Calu3 (cell line): ENCODE measurements around the gene GALNT17. TPM values are rescaled to one million over a fixed set of nuclear protein-coding genes. Genes with fewer than 3 reads are reported as not detected.

ENCODE experiments used
- BruUV-seq: library from RNA; stranded (reverse); fragments of 400-500 nt; replicated peaks from 2 replicates; lab custom pipeline; 2021; lab: Mats Ljungman, UMichigan
- CTCF ChIA-PET: fragments of 300-600 bp; sonication (Branson Sonifier 250); formaldehyde crosslinking; loops from one replicate; lab custom pipeline; 2022; ENCODE audit warnings: antibody characterized with exemption; lab: Charles Lee
- DNase-seq: peaks from one replicate; pipeline ENCODE4 v3.0.0; 2022
- H3K27ac Mint-ChIP-seq: one replicate; pipeline ENCODE4 v1.8.0; 2022; ENCODE audit warnings: mixed read lengths; ENCODE audit not compliant: unreplicated experiment
- H3K27me3 Mint-ChIP-seq: one replicate; pipeline ENCODE4 v1.8.0; 2022; ENCODE audit warnings: mixed read lengths; ENCODE audit not compliant: unreplicated experiment
- H3K36me3 Mint-ChIP-seq: one replicate; pipeline ENCODE4 v1.8.0; 2022; ENCODE audit warnings: mild to moderate bottlenecking, moderate library complexity, mixed read lengths; ENCODE audit not compliant: insufficient read depth, unreplicated experiment
- H3K4me1 Mint-ChIP-seq: one replicate; pipeline ENCODE4 v1.8.0; 2022; ENCODE audit warnings: mild to moderate bottlenecking, low read depth, mixed read lengths; ENCODE audit not compliant: unreplicated experiment
- H3K4me3 Mint-ChIP-seq: one replicate; pipeline ENCODE4 v1.8.0; 2022; ENCODE audit warnings: mild to moderate bottlenecking, low read depth, moderate library complexity, mixed read lengths; ENCODE audit not compliant: unreplicated experiment
- H3K9me3 Mint-ChIP-seq: one replicate; pipeline ENCODE4 v1.8.0; 2022; ENCODE audit warnings: low read depth, mixed read lengths; ENCODE audit not compliant: unreplicated experiment
- intact Hi-C: fragments of 100-400 bp; cut with micrococcal nuclease; formaldehyde crosslinking; loops from one replicate; pipeline ENCODE4 v1.10.0; 2022; ENCODE audit not compliant: unreplicated experiment
- total RNA-seq: library from RNA; stranded (reverse); gene quantifications from 2 replicates; pipeline ENCODE4 v1.2.3, GENCODE V29; 2022
- TF ChIP-seq, protein P1 (sequence below): fragments of 200-600 bp; IDR thresholded peaks from one replicate; pipeline ENCODE4 v1.8.0; 2022; ENCODE audit warnings: antibody characterized with exemption; ENCODE audit not compliant: unreplicated experiment

Gene GALNT17
- total RNA-seq, 1 experiment from 2014 or later = not detected

GRCh38 chr7:71286336-71286735 lies 154.4 kb downstream of the GALNT17 start:
- CTCF ChIA-PET = no interaction called here
- no peak for DNase-seq
- BruUV-seq = no TSS peak
- H3K36me3 Mint-ChIP-seq = no peaks in the 10 kb centered on the region
- intact Hi-C loops = no loop called here
- H3K4me3 Mint-ChIP-seq = no peak overlapping the region
- H3K4me1 Mint-ChIP-seq = no peaks in the 10 kb centered on the region
- no peak overlapping the region for H3K27ac Mint-ChIP-seq
- peaks cover 4% of the 10 kb centered on the region for H3K9me3 Mint-ChIP-seq
- TF ChIP-seq, protein P1, sequence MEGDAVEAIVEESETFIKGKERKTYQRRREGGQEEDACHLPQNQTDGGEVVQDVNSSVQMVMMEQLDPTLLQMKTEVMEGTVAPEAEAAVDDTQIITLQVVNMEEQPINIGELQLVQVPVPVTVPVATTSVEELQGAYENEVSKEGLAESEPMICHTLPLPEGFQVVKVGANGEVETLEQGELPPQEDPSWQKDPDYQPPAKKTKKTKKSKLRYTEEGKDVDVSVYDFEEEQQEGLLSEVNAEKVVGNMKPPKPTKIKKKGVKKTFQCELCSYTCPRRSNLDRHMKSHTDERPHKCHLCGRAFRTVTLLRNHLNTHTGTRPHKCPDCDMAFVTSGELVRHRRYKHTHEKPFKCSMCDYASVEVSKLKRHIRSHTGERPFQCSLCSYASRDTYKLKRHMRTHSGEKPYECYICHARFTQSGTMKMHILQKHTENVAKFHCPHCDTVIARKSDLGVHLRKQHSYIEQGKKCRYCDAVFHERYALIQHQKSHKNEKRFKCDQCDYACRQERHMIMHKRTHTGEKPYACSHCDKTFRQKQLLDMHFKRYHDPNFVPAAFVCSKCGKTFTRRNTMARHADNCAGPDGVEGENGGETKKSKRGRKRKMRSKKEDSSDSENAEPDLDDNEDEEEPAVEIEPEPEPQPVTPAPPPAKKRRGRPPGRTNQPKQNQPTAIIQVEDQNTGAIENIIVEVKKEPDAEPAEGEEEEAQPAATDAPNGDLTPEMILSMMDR = no peak
- no peaks in the 10 kb centered on the region for H3K27me3 Mint-ChIP-seq

GRCh38 chr7:71286924-71287323 lies 155.0 kb downstream of the GALNT17 start:
- TF ChIP-seq, protein P1 = no peak
- H3K27ac Mint-ChIP-seq = no peak overlapping the region
- H3K9me3 Mint-ChIP-seq = peaks cover 3% of the 10 kb centered on the region
- no peaks in the 10 kb centered on the region for H3K27me3 Mint-ChIP-seq
- H3K4me1 Mint-ChIP-seq = no peaks in the 10 kb centered on the region
- intact Hi-C loops = no loop called here
- no peak overlapping the region for H3K4me3 Mint-ChIP-seq
- CTCF ChIA-PET = no interaction called here
- no peaks in the 10 kb centered on the region for H3K36me3 Mint-ChIP-seq
- no TSS peak for BruUV-seq
- no peak for DNase-seq

DNA sequence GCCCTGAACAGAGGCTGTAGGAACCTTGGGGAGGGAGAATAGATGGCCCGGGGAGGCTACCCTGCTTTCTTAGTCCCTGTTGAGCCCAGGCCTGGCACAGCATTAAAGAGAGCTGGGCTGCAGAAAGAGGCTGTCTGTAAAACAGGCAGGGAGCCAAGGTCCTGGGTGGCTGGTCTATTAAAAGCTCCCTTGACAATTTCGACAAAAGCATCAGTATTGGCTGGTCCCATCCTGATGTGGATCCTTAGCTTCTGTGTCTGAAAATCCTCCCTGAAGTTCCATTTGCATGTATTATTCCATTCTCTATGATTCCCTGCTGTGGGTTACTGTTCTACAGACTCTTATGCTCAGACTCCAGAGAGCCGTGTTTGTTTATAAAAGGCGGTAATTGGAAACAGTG lies 158.5 kb downstream of the GALNT17 start:
- no peaks in the 10 kb centered on the region for H3K27me3 Mint-ChIP-seq
- H3K9me3 Mint-ChIP-seq = peaks cover 4% of the 10 kb centered on the region
- no peak overlapping the region for H3K27ac Mint-ChIP-seq
- no peaks in the 10 kb centered on the region for H3K4me1 Mint-ChIP-seq
- no peak overlapping the region for H3K4me3 Mint-ChIP-seq
- intact Hi-C loops = no loop called here
- TF ChIP-seq, protein P1 = no peak
- no peak for DNase-seq
- CTCF ChIA-PET = interaction anchor here (0.6 kb wide), 1 partner anchor 20 kb away, joined by 3 read pairs; no protein-coding TSS in a partner anchor
- BruUV-seq = no TSS peak
- H3K36me3 Mint-ChIP-seq = no peaks in the 10 kb centered on the region

DNA sequence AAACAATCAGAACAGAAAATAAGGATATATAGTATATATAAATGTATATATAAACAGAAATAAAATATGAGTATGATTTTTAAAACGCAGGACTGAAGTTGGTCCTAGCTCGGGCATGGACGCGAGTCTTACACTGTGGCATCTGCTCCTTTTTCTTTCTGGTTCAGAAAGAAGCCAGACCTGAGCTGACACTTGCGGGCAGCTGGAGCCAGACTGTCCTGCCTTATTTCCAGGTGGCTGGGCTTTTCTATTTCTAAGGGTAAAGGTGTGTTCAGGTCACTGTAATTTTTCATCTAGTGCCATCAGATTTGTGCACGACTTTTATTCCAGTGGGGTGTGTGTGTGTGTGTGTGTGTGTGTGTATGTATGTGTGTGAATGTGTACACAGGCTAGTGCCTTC lies 166.4 kb downstream of the GALNT17 start:
- H3K36me3 Mint-ChIP-seq = no peaks in the 10 kb centered on the region
- intact Hi-C loops = no loop called here
- no peaks in the 10 kb centered on the region for H3K4me1 Mint-ChIP-seq
- no peak overlapping the region for H3K27ac Mint-ChIP-seq
- no peak for DNase-seq
- H3K27me3 Mint-ChIP-seq = no peaks in the 10 kb centered on the region
- H3K9me3 Mint-ChIP-seq = peaks cover 7% of the 10 kb centered on the region
- TF ChIP-seq, protein P1 = no peak
- H3K4me3 Mint-ChIP-seq = no peak overlapping the region
- BruUV-seq = no TSS peak
- CTCF ChIA-PET = no interaction called here
